ENCODE results near the gene CYGB. TPM values are rescaled to one million over a fixed set of nuclear protein-coding genes. Genes with fewer than 3 reads are reported as not detected.

The CYGB gene
- total RNA-seq, 1 donor from 2014 or later = 9.1 TPM

- Mint-ChIP-seq H3K27me3 (ENCODE audit: unreplicated experiment) (no peaks in the 10 kb centered on the region), H3K4me1 (ENCODE audit: unreplicated experiment) (peaks cover 22% of the 10 kb centered on the region), H3K9me3 (ENCODE audit: unreplicated experiment) (no peaks in the 10 kb centered on the region), H3K4me3 (ENCODE audit: unreplicated experiment) (no peak overlapping the region), H3K36me3 (ENCODE audit: unreplicated experiment) (peaks cover 3% of the 10 kb centered on the region), H3K27ac (ENCODE audit: unreplicated experiment) (no peak overlapping the region)
- no peak for DNase-seq (ENCODE audit: extremely low spot score, unreplicated experiment)
- TF ChIP-seq, protein P1, sequence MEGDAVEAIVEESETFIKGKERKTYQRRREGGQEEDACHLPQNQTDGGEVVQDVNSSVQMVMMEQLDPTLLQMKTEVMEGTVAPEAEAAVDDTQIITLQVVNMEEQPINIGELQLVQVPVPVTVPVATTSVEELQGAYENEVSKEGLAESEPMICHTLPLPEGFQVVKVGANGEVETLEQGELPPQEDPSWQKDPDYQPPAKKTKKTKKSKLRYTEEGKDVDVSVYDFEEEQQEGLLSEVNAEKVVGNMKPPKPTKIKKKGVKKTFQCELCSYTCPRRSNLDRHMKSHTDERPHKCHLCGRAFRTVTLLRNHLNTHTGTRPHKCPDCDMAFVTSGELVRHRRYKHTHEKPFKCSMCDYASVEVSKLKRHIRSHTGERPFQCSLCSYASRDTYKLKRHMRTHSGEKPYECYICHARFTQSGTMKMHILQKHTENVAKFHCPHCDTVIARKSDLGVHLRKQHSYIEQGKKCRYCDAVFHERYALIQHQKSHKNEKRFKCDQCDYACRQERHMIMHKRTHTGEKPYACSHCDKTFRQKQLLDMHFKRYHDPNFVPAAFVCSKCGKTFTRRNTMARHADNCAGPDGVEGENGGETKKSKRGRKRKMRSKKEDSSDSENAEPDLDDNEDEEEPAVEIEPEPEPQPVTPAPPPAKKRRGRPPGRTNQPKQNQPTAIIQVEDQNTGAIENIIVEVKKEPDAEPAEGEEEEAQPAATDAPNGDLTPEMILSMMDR (IDR thresholded peaks at IDR 0.05) = no peak
Measured at GRCh38 chr17:76548378-76549214, 11.1 kb upstream of the CYGB start.

DNA sequence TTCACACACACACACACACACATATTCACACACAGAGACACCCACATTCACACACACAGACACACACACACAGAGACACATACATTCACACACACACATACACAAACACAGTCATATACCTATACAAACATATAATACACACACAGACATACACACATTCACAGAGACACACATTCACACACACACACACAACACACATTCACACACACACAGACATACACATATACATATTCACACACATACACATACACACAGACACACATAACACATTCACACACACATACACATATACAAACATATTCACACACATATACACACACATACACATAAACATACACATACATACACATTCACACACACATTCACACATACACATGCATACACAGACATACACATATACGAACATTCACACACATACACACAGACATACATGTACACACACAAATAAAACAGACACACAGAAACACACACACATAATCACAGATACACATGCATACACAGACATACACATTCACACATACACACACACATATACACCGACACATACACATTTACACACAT lies 10.2 kb upstream of the CYGB start:
- H3K4me1 Mint-ChIP-seq (ENCODE audit: unreplicated experiment) = peaks cover 22% of the 10 kb centered on the region
- no peaks in the 10 kb centered on the region for H3K27me3 Mint-ChIP-seq (ENCODE audit: unreplicated experiment)
- TF ChIP-seq, protein P1 (IDR thresholded peaks at IDR 0.05) = no peak
- peaks cover 3% of the 10 kb centered on the region for H3K36me3 Mint-ChIP-seq (ENCODE audit: unreplicated experiment)
- no peak for DNase-seq (ENCODE audit: extremely low spot score, unreplicated experiment)
- H3K9me3 Mint-ChIP-seq (ENCODE audit: unreplicated experiment) = no peaks in the 10 kb centered on the region
- no peak overlapping the region for H3K4me3 Mint-ChIP-seq (ENCODE audit: unreplicated experiment)
- no peak overlapping the region for H3K27ac Mint-ChIP-seq (ENCODE audit: unreplicated experiment)

DNA sequence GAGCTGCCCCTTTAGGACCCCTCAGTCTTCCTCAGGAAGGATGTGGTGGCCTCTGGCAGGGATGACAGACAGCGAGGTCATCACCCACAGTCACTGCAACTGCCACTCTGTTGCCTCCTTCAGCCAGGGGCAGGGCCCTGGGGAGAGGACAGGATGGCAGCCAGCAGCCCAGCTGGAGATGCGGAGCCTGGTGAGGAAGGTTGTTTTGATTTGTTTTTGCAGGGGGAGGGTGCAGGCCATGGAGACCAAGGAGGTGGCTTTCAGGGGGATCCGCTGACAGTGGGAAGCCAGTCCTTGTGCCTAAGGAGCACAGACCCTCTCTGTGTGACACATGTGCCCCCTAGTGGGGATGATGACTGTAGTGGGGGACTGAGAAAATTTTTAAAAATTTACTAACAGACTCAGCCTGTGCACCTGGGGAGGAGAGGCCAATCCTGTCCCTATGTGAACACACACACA lies 9.7 kb upstream of the CYGB start:
- no peaks in the 10 kb centered on the region for H3K9me3 Mint-ChIP-seq (ENCODE audit: unreplicated experiment)
- no peaks in the 10 kb centered on the region for H3K27me3 Mint-ChIP-seq (ENCODE audit: unreplicated experiment)
- H3K4me3 Mint-ChIP-seq (ENCODE audit: unreplicated experiment) = no peak overlapping the region
- peaks cover 3% of the 10 kb centered on the region for H3K36me3 Mint-ChIP-seq (ENCODE audit: unreplicated experiment)
- H3K4me1 Mint-ChIP-seq (ENCODE audit: unreplicated experiment) = peaks cover 22% of the 10 kb centered on the region
- DNase-seq (ENCODE audit: extremely low spot score, unreplicated experiment) = no peak
- TF ChIP-seq, protein P1 (IDR thresholded peaks at IDR 0.05) = peak; percentile 79
- H3K27ac Mint-ChIP-seq (ENCODE audit: unreplicated experiment) = no peak overlapping the region

- no peak for DNase-seq (ENCODE audit: extremely low spot score, unreplicated experiment)
- TF ChIP-seq, protein P1 (IDR thresholded peaks at IDR 0.05) = no peak
- peaks cover 22% of the 10 kb centered on the region for H3K4me1 Mint-ChIP-seq (ENCODE audit: unreplicated experiment)
- no peak overlapping the region for H3K27ac Mint-ChIP-seq (ENCODE audit: unreplicated experiment)
- H3K4me3 Mint-ChIP-seq (ENCODE audit: unreplicated experiment) = no peak overlapping the region
- no peaks in the 10 kb centered on the region for H3K9me3 Mint-ChIP-seq (ENCODE audit: unreplicated experiment)
- no peaks in the 10 kb centered on the region for H3K27me3 Mint-ChIP-seq (ENCODE audit: unreplicated experiment)
- H3K36me3 Mint-ChIP-seq (ENCODE audit: unreplicated experiment) = peaks cover 3% of the 10 kb centered on the region
Measured at GRCh38 chr17:76546556-76547182, 9.2 kb upstream of the CYGB start.

Measured in osteocyte (in vitro differentiated cells).